HG03520 (cell line): ENCODE data around the gene GRB14.
"Not testable (repeated sequence)": the region's sequence is repeated elsewhere in the genome, so short reads cannot be mapped to it uniquely, and the experiment has no call there.

Source experiments
- ATAC-seq: cut with Tn5 transposase; IDR thresholded peaks from one replicate; pipeline ENCODE4 v1.9.1; 2021; ENCODE audit warnings: mild to moderate bottlenecking, moderate library complexity; ENCODE audit not compliant: unreplicated experiment

Gene GRB14

GRCh38 chr2:164620873-164621763, at the start of gene GRB14:
GRB14 (minus strand) TSS chr2:164621482; CDS start chr2:164621309, 173 bp downstream.
- no peak for ATAC-seq

GRCh38 chr2:164669291-164669690, 48.0 kb upstream of the GRB14 start:
- ATAC-seq, result no peak

GRCh38 chr2:164667566-164667965, 46.3 kb upstream of the GRB14 start:
- ATAC-seq, result no peak

- no peak for ATAC-seq
Measured at GRCh38 chr2:164664070-164664469, 42.8 kb upstream of the GRB14 start.

- ATAC-seq, result no peak
Measured at GRCh38 chr2:164662868-164663631, 41.8 kb upstream of the GRB14 start.

- ATAC-seq, result no peak
Measured at GRCh38 chr2:164662066-164662465, 40.8 kb upstream of the GRB14 start.

GRCh38 chr2:164661349-164661748, 40.1 kb upstream of the GRB14 start:
- ATAC-seq, result no peak

GRCh38 chr2:164657129-164657528, 35.8 kb upstream of the GRB14 start:
- ATAC-seq, result no peak

- no peak for ATAC-seq
Measured at GRCh38 chr2:164655750-164656149, 34.5 kb upstream of the GRB14 start.

- no peak for ATAC-seq
Measured at GRCh38 chr2:164655336-164655735, 34.1 kb upstream of the GRB14 start.

- no peak for ATAC-seq
Measured at GRCh38 chr2:164651361-164651760, 30.1 kb upstream of the GRB14 start.

- ATAC-seq, result no peak
Measured at GRCh38 chr2:164644036-164644700, 22.9 kb upstream of the GRB14 start.

GRCh38 chr2:164642946-164643555, 21.8 kb upstream of the GRB14 start:
- ATAC-seq, result no peak

- no peak for ATAC-seq
Measured at GRCh38 chr2:164642268-164642667, 21.0 kb upstream of the GRB14 start.

GRCh38 chr2:164628319-164628718, 7.0 kb upstream of the GRB14 start:
- not testable (repeated sequence) for ATAC-seq

- ATAC-seq, result no peak
Measured at GRCh38 chr2:164625378-164625971, 4.2 kb upstream of the GRB14 start.

GRCh38 chr2:164624316-164624715, 3.0 kb upstream of the GRB14 start:
- no peak for ATAC-seq

- no peak for ATAC-seq
Measured at GRCh38 chr2:164622338-164623106, 1.2 kb upstream of the GRB14 start.

GRCh38 chr2:164621764-164622105, 453 bp upstream of the GRB14 start:
- no peak for ATAC-seq

GRCh38 chr2:164620457-164620856, 825 bp downstream of the GRB14 start:
- no peak for ATAC-seq
